ENCODE data around the gene HMHB1. TPM values are rescaled to one million over a fixed set of nuclear protein-coding genes. Genes with fewer than 3 reads are reported as not detected.

HMHB1 gene
- total RNA-seq, 2 donors from 2014 or later = not detected

GRCh38 chr5:143782588-143783386 is 29.2 kb upstream of the HMHB1 start:
- H3K9me3 Mint-ChIP-seq = peaks cover 6% of the 10 kb centered on the region
- peaks cover 24% of the 10 kb centered on the region for H3K4me1 Mint-ChIP-seq
- Histone ChIP-seq H3K4me1 (ENCODE audit: control insufficient read depth, insufficient read depth, low read length) (no peaks in the 10 kb centered on the region), H3K9ac (ENCODE audit: extremely low read depth, low read length, poor library complexity, severe bottlenecking) (no peak overlapping the region), H3K27me3 (ENCODE audit: control insufficient read depth, insufficient read depth, low read length, poor library complexity, severe bottlenecking) (no peaks in the 10 kb centered on the region), H3K4me3 (ENCODE audit: low read length) (no peak overlapping the region), H3K9me3 (ENCODE audit: control insufficient read depth, low read length) (peaks cover 9% of the 10 kb centered on the region), H3K27ac (ENCODE audit: low read depth, low read length) (peak overlapping the region; percentile 65), H3K36me3 (ENCODE audit: control insufficient read depth, insufficient read depth, low read length) (no peaks in the 10 kb centered on the region)
- no peak overlapping the region for H3K4me3 Mint-ChIP-seq
- no peak for TF ChIP-seq CTCF (conservative IDR thresholded peaks at IDR 0.05)
- WGBS, 2 experiments (ENCODE audit: insufficient coverage in 1 of 2, insufficient read length in 1 of 2) = 44 to 56% methylated on average over 2 to 3 of the region's 3 CpGs
- DNase-seq = peak; percentile 83
- no peaks in the 10 kb centered on the region for H3K36me3 Mint-ChIP-seq (ENCODE audit: low read depth)
- peak overlapping the region; percentile 24 for H3K27ac Mint-ChIP-seq
- H3K27me3 Mint-ChIP-seq (ENCODE audit: insufficient read depth) = no peaks in the 10 kb centered on the region

DNA sequence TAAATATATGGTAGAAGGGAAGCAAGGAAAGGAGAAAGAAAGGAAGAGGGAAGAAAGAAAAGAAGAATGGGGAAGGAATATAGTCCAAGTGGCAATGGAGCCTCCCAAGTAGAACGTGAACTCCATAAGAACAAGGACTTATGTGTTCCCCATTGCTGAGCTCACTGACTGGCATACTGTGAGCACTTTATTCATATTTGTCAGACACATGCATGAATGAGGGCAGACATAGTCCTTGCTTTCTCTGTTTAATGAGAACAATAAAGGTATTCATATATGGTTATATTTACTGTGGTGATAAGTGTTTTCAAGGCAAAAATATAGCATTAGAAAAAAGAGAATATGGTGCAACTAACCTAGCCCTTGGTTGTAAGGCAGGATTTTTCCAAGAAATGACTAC is 23.6 kb upstream of the HMHB1 start:
- no peak overlapping the region for H3K9ac ChIP-seq (ENCODE audit: extremely low read depth, low read length, poor library complexity, severe bottlenecking)
- Mint-ChIP-seq H3K4me3 (no peak overlapping the region), H3K9me3 (no peaks in the 10 kb centered on the region), H3K27ac (no peak overlapping the region), H3K4me1 (peaks cover 7% of the 10 kb centered on the region), H3K36me3 (ENCODE audit: low read depth) (no peaks in the 10 kb centered on the region), H3K27me3 (ENCODE audit: insufficient read depth) (no peaks in the 10 kb centered on the region)
- no peaks in the 10 kb centered on the region for H3K4me1 ChIP-seq (ENCODE audit: control insufficient read depth, insufficient read depth, low read length)
- H3K27ac ChIP-seq (ENCODE audit: low read depth, low read length) = no peak overlapping the region
- H3K9me3 ChIP-seq (ENCODE audit: control insufficient read depth, low read length) = peaks cover 9% of the 10 kb centered on the region
- no peak for DNase-seq
- no peaks in the 10 kb centered on the region for H3K36me3 ChIP-seq (ENCODE audit: control insufficient read depth, insufficient read depth, low read length)
- H3K27me3 ChIP-seq (ENCODE audit: control insufficient read depth, insufficient read depth, low read length, poor library complexity, severe bottlenecking) = no peaks in the 10 kb centered on the region
- WGBS, 2 experiments (ENCODE audit: insufficient coverage in 1 of 2, insufficient read length in 1 of 2) = 94 to 100% methylated on average over 1 of the region's 1 CpG
- TF ChIP-seq CTCF (conservative IDR thresholded peaks at IDR 0.05) = no peak
- no peak overlapping the region for H3K4me3 ChIP-seq (ENCODE audit: low read length)

GRCh38 chr5:143790457-143791112 is 21.4 kb upstream of the HMHB1 start:
- H3K4me3 Mint-ChIP-seq = no peak overlapping the region
- no peaks in the 10 kb centered on the region for H3K36me3 ChIP-seq (ENCODE audit: control insufficient read depth, insufficient read depth, low read length)
- H3K27me3 ChIP-seq (ENCODE audit: control insufficient read depth, insufficient read depth, low read length, poor library complexity, severe bottlenecking) = no peaks in the 10 kb centered on the region
- peaks cover 4% of the 10 kb centered on the region for H3K4me1 Mint-ChIP-seq
- no peaks in the 10 kb centered on the region for H3K36me3 Mint-ChIP-seq (ENCODE audit: low read depth)
- H3K4me1 ChIP-seq (ENCODE audit: control insufficient read depth, insufficient read depth, low read length) = no peaks in the 10 kb centered on the region
- no peak overlapping the region for H3K9ac ChIP-seq (ENCODE audit: extremely low read depth, low read length, poor library complexity, severe bottlenecking)
- no peak overlapping the region for H3K27ac ChIP-seq (ENCODE audit: low read depth, low read length)
- TF ChIP-seq CTCF (conservative IDR thresholded peaks at IDR 0.05) = no peak
- H3K9me3 Mint-ChIP-seq = no peaks in the 10 kb centered on the region
- no peak overlapping the region for H3K4me3 ChIP-seq (ENCODE audit: low read length)
- H3K27ac Mint-ChIP-seq = no peak overlapping the region
- DNase-seq = no peak
- H3K27me3 Mint-ChIP-seq (ENCODE audit: insufficient read depth) = no peaks in the 10 kb centered on the region
- H3K9me3 ChIP-seq (ENCODE audit: control insufficient read depth, low read length) = no peaks in the 10 kb centered on the region
- 86 to 89% methylated on average over 2 of the region's 2 CpGs for WGBS, 2 experiments (ENCODE audit: insufficient coverage in 1 of 2, insufficient read length in 1 of 2)
